Suprapubic skin (tissue), 4 donors: Measurements from ENCODE around the gene YARS2. TPM values are rescaled to one million over a fixed set of nuclear protein-coding genes. Genes with fewer than 3 reads are reported as not detected.
"Not testable (repeated sequence)": the region's sequence is repeated elsewhere in the genome, so short reads cannot be mapped to it uniquely, and the experiment has no call there.

Experiments used
- DNase-seq, 2 donors: peaks; one replicate each; pipeline ENCODE4 v3.0.0-alpha.2; 2019; ENCODE audit warnings: low spot score in 2 of 2
- H3K27ac ChIP-seq: fragments of 200-600 bp; sonication (generic); one replicate; pipeline ENCODE4 v1.5.1; 2019
- H3K27me3 ChIP-seq: fragments of 200-600 bp; sonication (generic); one replicate; pipeline ENCODE4 v1.5.1; 2019
- H3K36me3 ChIP-seq: fragments of 200-600 bp; sonication (generic); one replicate; pipeline ENCODE4 v1.5.1; 2019
- H3K4me1 ChIP-seq: fragments of 200-600 bp; sonication (generic); one replicate; pipeline ENCODE4 v1.5.1; 2019
- H3K4me3 ChIP-seq: fragments of 200-600 bp; sonication (generic); one replicate; pipeline ENCODE4 v1.5.1; 2019; ENCODE audit warnings: mild to moderate bottlenecking
- H3K9me3 ChIP-seq: fragments of 200-600 bp; sonication (generic); one replicate; pipeline ENCODE4 v1.5.1; 2019
- CTCF ChIP-seq, 2 donors: fragments of 200-600 bp in 1 of 2; fragments of 450-650 bp in 1 of 2; sonication (generic) in 1 of 2; IDR thresholded peaks; one replicate each; pipeline ENCODE4 v1.5.1; 2016 to 2019; ENCODE audit warnings: antibody characterized with exemption in 2 of 2, mild to moderate bottlenecking in 1 of 2, moderate library complexity in 1 of 2
- EP300 ChIP-seq: sonication (generic); formaldehyde crosslinking; IDR thresholded peaks from one replicate; pipeline ENCODE4 v1.6.1; 2017; ENCODE audit warnings: antibody characterized with exemption
- POLR2A ChIP-seq, 2 donors: fragments of 450-650 bp; IDR thresholded peaks; one replicate each; pipeline ENCODE4 v1.6.1; 2017; ENCODE audit warnings: antibody characterized with exemption in 2 of 2, mild to moderate bottlenecking in 2 of 2, moderate library complexity in 2 of 2
- POLR2AphosphoS5 ChIP-seq, 3 donors: sonication (generic); formaldehyde crosslinking; IDR thresholded peaks; one replicate each; pipeline ENCODE4 v1.6.1; 2017; ENCODE audit warnings: antibody characterized with exemption in 3 of 3
- WGBS: methylation state at CpG from one replicate; pipeline ENCODE4 v1.1.5; 2018; 5-methylcytosine and 5-hydroxymethylcytosine counted together
- total RNA-seq, 4 donors: library from RNA; depleted of rRNA; stranded (reverse); fragments of >200 nt; gene quantifications; one replicate each; pipeline ENCODE4 v1.1.0, GENCODE V29; 2016

YARS2 gene
- total RNA-seq, 4 donors from 2014 or later, result 17.1 to 26.5 (median 23.1) TPM

GRCh38 chr12:32705783-32706182 lies 49.9 kb downstream of the YARS2 start:
- Histone ChIP-seq H3K36me3 (peaks cover 22% of the 10 kb centered on the region), H3K4me3 (no peak overlapping the region), H3K27me3 (no peaks in the 10 kb centered on the region), H3K4me1 (no peaks in the 10 kb centered on the region), H3K27ac (no peak overlapping the region), H3K9me3 (no peaks in the 10 kb centered on the region)
- DNase-seq, result no peak
- TF ChIP-seq POLR2A (IDR thresholded peaks at IDR 0.05) (no peak), EP300 (no peak), CTCF (IDR thresholded peaks at IDR 0.05) (no peak), POLR2AphosphoS5 (IDR thresholded peaks at IDR 0.05) (no peak)

GRCh38 chr12:32702946-32703345 lies 52.8 kb downstream of the YARS2 start:
- no peak overlapping the region for H3K27ac ChIP-seq
- no peak for TF ChIP-seq CTCF (IDR thresholded peaks at IDR 0.05)
- no peak for TF ChIP-seq POLR2AphosphoS5 (IDR thresholded peaks at IDR 0.05)
- no peak for TF ChIP-seq POLR2A (IDR thresholded peaks at IDR 0.05)
- no peak for TF ChIP-seq EP300
- H3K9me3 ChIP-seq, result no peaks in the 10 kb centered on the region
- no peak overlapping the region for H3K4me3 ChIP-seq
- WGBS, result 95% methylated on average over 1 of the region's 1 CpG
- no peak for DNase-seq
- peaks cover 15% of the 10 kb centered on the region for H3K36me3 ChIP-seq
- H3K27me3 ChIP-seq, result no peaks in the 10 kb centered on the region
- H3K4me1 ChIP-seq, result no peaks in the 10 kb centered on the region

GRCh38 chr12:32702473-32702872 lies 53.2 kb downstream of the YARS2 start:
- no peaks in the 10 kb centered on the region for H3K9me3 ChIP-seq
- DNase-seq, result no peak
- no peak for TF ChIP-seq CTCF (IDR thresholded peaks at IDR 0.05)
- no peak for TF ChIP-seq POLR2AphosphoS5 (IDR thresholded peaks at IDR 0.05)
- no peak for TF ChIP-seq EP300
- no peak for TF ChIP-seq POLR2A (IDR thresholded peaks at IDR 0.05)
- H3K4me1 ChIP-seq, result no peaks in the 10 kb centered on the region
- no peak overlapping the region for H3K27ac ChIP-seq
- H3K27me3 ChIP-seq, result no peaks in the 10 kb centered on the region
- H3K36me3 ChIP-seq, result peaks cover 12% of the 10 kb centered on the region
- H3K4me3 ChIP-seq, result no peak overlapping the region

- not testable (repeated sequence) for H3K9me3 ChIP-seq, H3K4me1 ChIP-seq, H3K27ac ChIP-seq, H3K27me3 ChIP-seq, H3K36me3 ChIP-seq, H3K4me3 ChIP-seq, DNase-seq
- 94% methylated on average over 8 of the region's 8 CpGs for WGBS
Observed at GRCh38 chr12:32699437-32699836, 56.3 kb downstream of the YARS2 start.

GRCh38 chr12:32698285-32698684 lies 57.4 kb downstream of the YARS2 start:
- H3K27ac ChIP-seq, result no peak overlapping the region
- no peak for TF ChIP-seq CTCF (IDR thresholded peaks at IDR 0.05)
- no peak for TF ChIP-seq POLR2AphosphoS5 (IDR thresholded peaks at IDR 0.05)
- no peak for TF ChIP-seq POLR2A (IDR thresholded peaks at IDR 0.05)
- no peak for TF ChIP-seq EP300
- H3K9me3 ChIP-seq, result no peaks in the 10 kb centered on the region
- no peaks in the 10 kb centered on the region for H3K4me1 ChIP-seq
- no peaks in the 10 kb centered on the region for H3K27me3 ChIP-seq
- peaks cover 7% of the 10 kb centered on the region for H3K36me3 ChIP-seq
- 85% methylated on average over 2 of the region's 2 CpGs for WGBS
- no peak for DNase-seq
- H3K4me3 ChIP-seq, result no peak overlapping the region

- TF ChIP-seq EP300 (no peak), POLR2A (IDR thresholded peaks at IDR 0.05) (no peak), CTCF (IDR thresholded peaks at IDR 0.05) (no peak), POLR2AphosphoS5 (IDR thresholded peaks at IDR 0.05) (no peak)
- Histone ChIP-seq H3K27me3 (no peaks in the 10 kb centered on the region), H3K36me3 (peaks cover 7% of the 10 kb centered on the region), H3K27ac (no peak overlapping the region), H3K4me1 (no peaks in the 10 kb centered on the region), H3K9me3 (no peaks in the 10 kb centered on the region), H3K4me3 (no peak overlapping the region)
- no peak for DNase-seq
- 94% methylated on average over 1 of the region's 1 CpG for WGBS
Observed at GRCh38 chr12:32697445-32697844, 58.3 kb downstream of the YARS2 start.
